Transverse colon (tissue), 4 donors: ENCODE data around the gene RHCG.

Source experiments
- CTCF ChIP-seq, 5 experiments: fragments of 200-600 bp in 3 of 5; fragments of 450-650 bp in 2 of 5; sonication (generic) in 3 of 5; IDR thresholded peaks; 1 replicate in 2 of 5; 2 replicates in 3 of 5; pipeline ENCODE4 v1.5.1; 2016 to 2017; ENCODE audit warnings: antibody characterized with exemption in 5 of 5, inconsistent platforms in 3 of 5, mild to moderate bottlenecking in 2 of 5, moderate library complexity in 1 of 5
- EP300 ChIP-seq: sonication (generic); formaldehyde crosslinking; IDR thresholded peaks from one replicate; pipeline ENCODE4 v1.6.1; 2017; ENCODE audit warnings: antibody characterized with exemption, low read depth
- POLR2A ChIP-seq: fragments of 450-650 bp; IDR thresholded peaks from one replicate; pipeline ENCODE4 v1.6.1; 2016; ENCODE audit warnings: antibody characterized with exemption, mild to moderate bottlenecking, moderate library complexity
- POLR2AphosphoS5 ChIP-seq, 3 donors: sonication (generic); formaldehyde crosslinking; IDR thresholded peaks; one replicate each; pipeline ENCODE4 v1.6.1; 2016; ENCODE audit warnings: antibody characterized with exemption in 3 of 3

GRCh38 chr15:89542369-89542768 is 46.0 kb upstream of the RHCG start:
- TF ChIP-seq POLR2A (no peak), CTCF (IDR thresholded peaks at IDR 0.05) (no peak), POLR2AphosphoS5 (IDR thresholded peaks at IDR 0.05) (no peak), EP300 (no peak)
